Keratinocyte (primary cell): ENCODE measurements around the gene NANOS3. TPM values are rescaled to one million over a fixed set of nuclear protein-coding genes. Genes with fewer than 3 reads are reported as not detected.

Source experiments
- DNase-seq: peaks from one replicate; pipeline ENCODE4 v3.0.0-alpha.2; 2011; ENCODE audit warnings: low read depth, missing footprints, low spot score
- FAIRE-seq: peaks from 2 replicates; lab custom pipeline; 2011; peaks lifted over from hg19 to GRCh38; lab: Jason Lieb, UNC
- H2AFZ ChIP-seq: 2 replicates; pipeline ENCODE4 v1.6.0; 2012; ENCODE audit warnings: low read length, control low read depth, inconsistent platforms; ENCODE audit not compliant: control insufficient read depth
- H3K27ac ChIP-seq: 2 replicates; pipeline ENCODE4 v1.5.1; 2011; ENCODE audit warnings: low read length; ENCODE audit not compliant: control insufficient read depth, insufficient read depth
- H3K27me3 ChIP-seq: 3 replicates; pipeline ENCODE4 v1.6.0; 2011; ENCODE audit warnings: low read length; ENCODE audit not compliant: control insufficient read depth, insufficient read depth; ENCODE audit errors: extremely low read depth
- H3K36me3 ChIP-seq, 2 experiments: 2 replicates in 1 of 2; 3 replicates in 1 of 2; pipeline ENCODE4 v1.5.1; 2011; ENCODE audit warnings: low read length in 2 of 2, mild to moderate bottlenecking in 1 of 2; ENCODE audit not compliant: control insufficient read depth in 2 of 2, insufficient read depth in 2 of 2; ENCODE audit errors: extremely low read depth in 1 of 2
- H3K4me1 ChIP-seq: 3 replicates; pipeline ENCODE4 v1.5.1; 2011; ENCODE audit warnings: low read length; ENCODE audit not compliant: control insufficient read depth, insufficient read depth; ENCODE audit errors: extremely low read depth
- H3K4me2 ChIP-seq: 3 replicates; pipeline ENCODE4 v1.6.0; 2011; ENCODE audit warnings: low read depth, low read length; ENCODE audit not compliant: control insufficient read depth, insufficient read depth; ENCODE audit errors: extremely low read depth
- H3K4me3 ChIP-seq, 3 experiments: fragments of 200-600 bp in 1 of 3; sonication (generic) in 1 of 3; 2 replicates in 2 of 3; 3 replicates in 1 of 3; pipeline ENCODE4 v1.5.1; 2011 to 2016; ENCODE audit warnings: low read length in 3 of 3, mild to moderate bottlenecking in 3 of 3, control low read depth in 2 of 3, inconsistent platforms in 1 of 3, low read depth in 1 of 3, mixed read lengths in 1 of 3, mixed run types in 1 of 3, moderate library complexity in 1 of 3; ENCODE audit not compliant: control insufficient read depth in 2 of 3, insufficient read depth in 2 of 3; ENCODE audit errors: extremely low read depth in 1 of 3
- H3K79me2 ChIP-seq: 2 replicates; pipeline ENCODE4 v1.6.0; 2012; ENCODE audit warnings: low read length; ENCODE audit not compliant: control insufficient read depth, insufficient read depth
- H3K9ac ChIP-seq: 3 replicates; pipeline ENCODE4 v1.6.0; 2011; ENCODE audit warnings: low read length; ENCODE audit not compliant: control insufficient read depth, insufficient read depth; ENCODE audit errors: extremely low read depth
- H3K9me1 ChIP-seq: 3 replicates; pipeline ENCODE4 v1.6.0; 2011; ENCODE audit warnings: low read length; ENCODE audit not compliant: control insufficient read depth, insufficient read depth; ENCODE audit errors: extremely low read depth
- H3K9me3 ChIP-seq: 2 replicates; pipeline ENCODE4 v1.5.1; 2012; ENCODE audit warnings: low read depth, low read length; ENCODE audit not compliant: control insufficient read depth
- H4K20me1 ChIP-seq: 3 replicates; pipeline ENCODE4 v1.6.0; 2011; ENCODE audit warnings: low read length; ENCODE audit not compliant: control insufficient read depth, insufficient read depth; ENCODE audit errors: extremely low read depth
- EZH2 ChIP-seq: IDR thresholded peaks from one replicate; pipeline ENCODE4 v1.6.1; 2012; ENCODE audit warnings: inconsistent platforms, mild to moderate bottlenecking, low read length, moderate library complexity
- dilution Hi-C: fragments of 300-500 bp; cut with MboI; formaldehyde crosslinking; loops from one replicate; pipeline ENCODE4 v1.7.0; 2020; ENCODE audit warnings: low sequenced_read_pairs; ENCODE audit not compliant: extremely low pct_ligation_motif_present
- polyA minus RNA-seq, 3 experiments: library from RNA; depleted of rRNA, polyadenylated mRNA; stranded (reverse); fragments of >200 nt; gene quantifications; 1 replicate in 1 of 3; 2 replicates in 1 of 3; 3 replicates in 1 of 3; pipeline ENCODE4 v1.2.3, GENCODE V29; 2011
- polyA plus RNA-seq, 5 experiments: library from polyadenylated mRNA; depleted of rRNA in 3 of 5; stranded (reverse) in 3 of 5; stranded (forward) in 1 of 5; unstranded in 1 of 5; fragments of >200 nt; gene quantifications; 1 replicate in 1 of 5; 2 replicates in 3 of 5; 3 replicates in 1 of 5; pipeline versions ENCODE4 v1.2.1 to v1.2.3, GENCODE V29; 2011 to 2012; ENCODE audit warnings: missing spikeins in 2 of 5, low read depth in 1 of 5, low replicate concordance in 1 of 5
- TF ChIP-seq, protein P1 (sequence below), 3 experiments: IDR thresholded peaks in 1 of 3; conservative IDR thresholded peaks in 1 of 3; optimal IDR thresholded peaks in 1 of 3; 2 replicates in 2 of 3; 3 replicates in 1 of 3; pipeline versions ENCODE3 to v1.5.1; 2011; ENCODE audit warnings: low read length in 3 of 3, mild to moderate bottlenecking in 3 of 3, moderate library complexity in 2 of 3, control low read depth in 1 of 3, inconsistent platforms in 1 of 3; ENCODE audit not compliant: insufficient read depth in 2 of 3; ENCODE audit errors: extremely low read depth in 1 of 3

The NANOS3 gene
- polyA plus RNA-seq (0.18 TPM in 1 of 3 replicates, not detected in the others), polyA minus RNA-seq (0.40 TPM in 1 of 3 replicates, not detected in the others)
- not detected for polyA plus RNA-seq (2011; ENCODE audit: low read depth)
- 0.40 TPM in 1 of 2 replicates, not detected in the other for polyA plus RNA-seq (2011; cell fraction: cytosol; rRNA removed)
- polyA plus RNA-seq (2011; cell fraction: nucleus; rRNA removed) = not detected in 2 replicates
- 0.86 TPM in 1 of 2 replicates, not detected in the other for polyA plus RNA-seq (2012; ENCODE audit: low replicate concordance)
- polyA minus RNA-seq (2011; cell fraction: cytosol; rRNA and poly(A)+ RNA removed) = not detected
- not detected in 2 replicates for polyA minus RNA-seq (2011; cell fraction: nucleus; rRNA and poly(A)+ RNA removed)

- TF ChIP-seq, protein P1, sequence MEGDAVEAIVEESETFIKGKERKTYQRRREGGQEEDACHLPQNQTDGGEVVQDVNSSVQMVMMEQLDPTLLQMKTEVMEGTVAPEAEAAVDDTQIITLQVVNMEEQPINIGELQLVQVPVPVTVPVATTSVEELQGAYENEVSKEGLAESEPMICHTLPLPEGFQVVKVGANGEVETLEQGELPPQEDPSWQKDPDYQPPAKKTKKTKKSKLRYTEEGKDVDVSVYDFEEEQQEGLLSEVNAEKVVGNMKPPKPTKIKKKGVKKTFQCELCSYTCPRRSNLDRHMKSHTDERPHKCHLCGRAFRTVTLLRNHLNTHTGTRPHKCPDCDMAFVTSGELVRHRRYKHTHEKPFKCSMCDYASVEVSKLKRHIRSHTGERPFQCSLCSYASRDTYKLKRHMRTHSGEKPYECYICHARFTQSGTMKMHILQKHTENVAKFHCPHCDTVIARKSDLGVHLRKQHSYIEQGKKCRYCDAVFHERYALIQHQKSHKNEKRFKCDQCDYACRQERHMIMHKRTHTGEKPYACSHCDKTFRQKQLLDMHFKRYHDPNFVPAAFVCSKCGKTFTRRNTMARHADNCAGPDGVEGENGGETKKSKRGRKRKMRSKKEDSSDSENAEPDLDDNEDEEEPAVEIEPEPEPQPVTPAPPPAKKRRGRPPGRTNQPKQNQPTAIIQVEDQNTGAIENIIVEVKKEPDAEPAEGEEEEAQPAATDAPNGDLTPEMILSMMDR (optimal IDR thresholded peaks at IDR 0.05 in 1 of 3, IDR thresholded peaks at IDR 0.05 in 1 of 3, conservative IDR thresholded peaks at IDR 0.05 in 1 of 3; ENCODE audit: extremely low read depth in 1 of 3, insufficient read depth in 2 of 3, low read length in 3 of 3) = no peak
- no peak for TF ChIP-seq EZH2
- dilution Hi-C loops = no loop called here
- Histone ChIP-seq H3K27me3 (no peaks in the 10 kb centered on the region), H3K9me3 (no peaks in the 10 kb centered on the region), H3K79me2 (no peaks in the 10 kb centered on the region), H3K27ac (no peak within 1 kb of the TSS), H3K9ac (no peak within 1 kb of the TSS), H3K36me3 (no peaks in the 10 kb centered on the region), H3K4me2 (no peak within 1 kb of the TSS), H2AFZ (no peak within 1 kb of the TSS), H3K4me1 (peaks cover 14% of the 10 kb centered on the region), H4K20me1 (no peaks in the 10 kb centered on the region), H3K9me1 (peaks cover 2% of the 10 kb centered on the region), H3K4me3 (no peak within 1 kb of the TSS)
- FAIRE-seq = no peak
- DNase-seq = no peak
These were observed at the start of gene NANOS3 for GRCh38 chr19:13876834-13877233. NANOS3 (plus strand) TSS chr19:13877134; CDS start chr19:13877249, 115 bp downstream.

- H3K36me3 ChIP-seq = peaks cover 0 to 11% of the 10 kb centered on the region in 2 experiments
- no peak overlapping the region for H3K4me2 ChIP-seq
- H3K9me3 ChIP-seq = no peaks in the 10 kb centered on the region
- dilution Hi-C loops = no loop called here
- peaks cover 10% of the 10 kb centered on the region for H4K20me1 ChIP-seq
- no peak for TF ChIP-seq EZH2
- TF ChIP-seq, protein P1 (optimal IDR thresholded peaks at IDR 0.05 in 1 of 3, IDR thresholded peaks at IDR 0.05 in 1 of 3, conservative IDR thresholded peaks at IDR 0.05 in 1 of 3; ENCODE audit: extremely low read depth in 1 of 3, insufficient read depth in 2 of 3, low read length in 3 of 3) = no peak
- no peaks in the 10 kb centered on the region for H3K27me3 ChIP-seq
- no peaks in the 10 kb centered on the region for H3K79me2 ChIP-seq
- no peak for FAIRE-seq
- no peak overlapping the region for H2AFZ ChIP-seq
- H3K27ac ChIP-seq = no peak overlapping the region
- no peak overlapping the region for H3K9ac ChIP-seq
- DNase-seq = no peak
- H3K9me1 ChIP-seq = no peaks in the 10 kb centered on the region
- H3K4me1 ChIP-seq = no peaks in the 10 kb centered on the region
- H3K4me3 ChIP-seq = no peak overlapping the region
These were observed 49.3 kb upstream of the NANOS3 start for GRCh38 chr19:13827656-13828055.
